Upper lobe of right lung (tissue), 1 donor: ENCODE measurements around the gene PKN2. TPM values are rescaled to one million over a fixed set of nuclear protein-coding genes. Genes with fewer than 3 reads are reported as not detected.

Experiments
- ATAC-seq: fragments of 200-7000 bp; cut with Tn5 transposase; one replicate; pipeline ENCODE4 v1.9.1; 2020; ENCODE audit warnings: mild to moderate bottlenecking, moderate library complexity
- DNase-seq: peaks from one replicate; pipeline ENCODE4 v3.0.0-alpha.2; 2020
- H3K27ac ChIP-seq: fragments of 200-600 bp; one replicate; pipeline ENCODE4 v1.8.0; 2022
- H3K27me3 ChIP-seq: fragments of 200-600 bp; one replicate; pipeline ENCODE4 v1.8.0; 2022; ENCODE audit warnings: mild to moderate bottlenecking
- H3K36me3 ChIP-seq: fragments of 200-600 bp; one replicate; pipeline ENCODE4 v1.8.0; 2022
- H3K4me1 ChIP-seq: fragments of 200-600 bp; one replicate; pipeline ENCODE4 v1.8.0; 2022
- H3K4me3 ChIP-seq: fragments of 200-600 bp; one replicate; pipeline ENCODE4 v1.8.0; 2022; ENCODE audit warnings: mild to moderate bottlenecking
- H3K9me3 ChIP-seq: fragments of 200-600 bp; one replicate; pipeline ENCODE4 v1.8.0; 2022
- CTCF ChIP-seq: fragments of 200-600 bp; IDR thresholded peaks from one replicate; pipeline ENCODE4 v1.8.0; 2022; ENCODE audit warnings: antibody characterized with exemption
- intact Hi-C: fragments of 100-400 bp; cut with DNase I; formaldehyde crosslinking; loops from one replicate; pipeline ENCODE4 v1.11.0; 2022
- total RNA-seq: library from RNA; stranded (reverse); fragmentation: NEBNext Ultra II Directional; extraction: Animal tissue kit (Norgen Biotek cat#: 25700); gene quantifications from one replicate; pipeline ENCODE4 v1.2.1, GENCODE V29; 2021
- donor health status: DM: no; HTN: yes; CAD: no; lungs with severe emphysema.

Gene PKN2
- total RNA-seq, 1 donor from 2014 or later: 45.8 TPM

- DNase-seq (no peak), ATAC-seq (no peak)
- no peaks in the 10 kb centered on the region for H3K36me3 ChIP-seq
- H3K27ac ChIP-seq: no peak overlapping the region
- H3K27me3 ChIP-seq: no peaks in the 10 kb centered on the region
- no peaks in the 10 kb centered on the region for H3K9me3 ChIP-seq
- no peak for TF ChIP-seq CTCF
- H3K4me3 ChIP-seq: no peak overlapping the region
- intact Hi-C loops: no loop called here
- H3K4me1 ChIP-seq: no peaks in the 10 kb centered on the region
Observed at GRCh38 chr1:88678405-88678804, 5.7 kb upstream of the PKN2 start.

- no peaks in the 10 kb centered on the region for H3K36me3 ChIP-seq
- intact Hi-C loops: no loop called here
- H3K4me1 ChIP-seq: no peaks in the 10 kb centered on the region
- no peak for ATAC-seq
- no peak overlapping the region for H3K27ac ChIP-seq
- H3K4me3 ChIP-seq: no peak overlapping the region
- no peak for TF ChIP-seq CTCF
- H3K27me3 ChIP-seq: no peaks in the 10 kb centered on the region
- no peak for DNase-seq
- no peaks in the 10 kb centered on the region for H3K9me3 ChIP-seq
Observed at GRCh38 chr1:88680471-88680870, 3.6 kb upstream of the PKN2 start.

- intact Hi-C loops: no loop called here
- H3K36me3 ChIP-seq: no peaks in the 10 kb centered on the region
- DNase-seq: no peak
- H3K4me3 ChIP-seq: no peak overlapping the region
- no peak for TF ChIP-seq CTCF
- no peak overlapping the region for H3K27ac ChIP-seq
- ATAC-seq: no peak
- H3K27me3 ChIP-seq: no peaks in the 10 kb centered on the region
- H3K9me3 ChIP-seq: no peaks in the 10 kb centered on the region
- peaks cover 4% of the 10 kb centered on the region for H3K4me1 ChIP-seq
Observed at GRCh38 chr1:88680911-88681622, 3.0 kb upstream of the PKN2 start.

GRCh38 chr1:88684482-88685258 is 597 bp downstream of the PKN2 start:
- TF ChIP-seq CTCF: no peak

GRCh38 chr1:88685259-88685620 is 1.2 kb downstream of the PKN2 start:
- Histone ChIP-seq H3K27me3 (no peaks in the 10 kb centered on the region), H3K27ac (peak overlapping the region; percentile 93), H3K4me3 (peak overlapping the region; percentile 83), H3K9me3 (no peaks in the 10 kb centered on the region), H3K36me3 (no peaks in the 10 kb centered on the region), H3K4me1 (peaks cover 9% of the 10 kb centered on the region)
- intact Hi-C loops: no loop called here
- TF ChIP-seq CTCF: no peak
- DNase-seq (no peak), ATAC-seq (no peak)

More at GRCh38 chr1:88684482-88685258, 597 bp downstream of the PKN2 start:
- H3K27ac ChIP-seq: peak overlapping the region; percentile 93
- H3K4me1 ChIP-seq: peaks cover 9% of the 10 kb centered on the region
- H3K36me3 ChIP-seq: no peaks in the 10 kb centered on the region
- peak; percentile 83 for DNase-seq
- no peaks in the 10 kb centered on the region for H3K9me3 ChIP-seq
- H3K4me3 ChIP-seq: peak overlapping the region; percentile 83
- intact Hi-C loops: no loop called here
- peak; percentile 54 for ATAC-seq
- no peaks in the 10 kb centered on the region for H3K27me3 ChIP-seq
